Panc1 (cell line): ENCODE measurements around the gene TRAPPC2B. TPM values are rescaled to one million over a fixed set of nuclear protein-coding genes. Genes with fewer than 3 reads are reported as not detected.

Source experiments
- ATAC-seq: fragments of 200-7000 bp; cut with Tn5 transposase; 2 replicates; pipeline ENCODE4 v1.9.1; 2020; ENCODE audit warnings: mild to moderate bottlenecking, moderate library complexity
- Bru-seq: library from RNA; stranded (reverse); fragments of 400-500 nt; gene quantifications from one replicate; lab custom pipeline; 2021; lab: Mats Ljungman, UMichigan
- BruChase-seq, 2 experiments: library from RNA; stranded (reverse); fragments of 400-500 nt; gene quantifications; one replicate each; lab custom pipeline; 2021; lab: Mats Ljungman, UMichigan
- BruUV-seq: library from RNA; stranded (reverse); fragments of 400-500 nt; replicated peaks from 2 replicates; lab custom pipeline; 2021; lab: Mats Ljungman, UMichigan
- CTCF ChIA-PET: fragments of 300-600 bp; sonication (Branson Sonifier 250); formaldehyde crosslinking; loops from one replicate; lab custom pipeline; 2022; ENCODE audit warnings: antibody characterized with exemption; lab: Charles Lee
- POLR2A ChIA-PET: fragments of 300-600 bp; sonication (Branson Sonifier 250); formaldehyde crosslinking; loops from one replicate; lab custom pipeline; 2022; ENCODE audit warnings: antibody characterized with exemption; lab: Charles Lee
- DNase-seq: peaks from one replicate; pipeline ENCODE4 v3.0.0-alpha.2; 2010; ENCODE audit warnings: low read depth, low spot score
- H3K27ac ChIP-seq: 2 replicates; pipeline ENCODE4 v1.5.1; 2011; ENCODE audit warnings: mild to moderate bottlenecking, low read length, inconsistent platforms
- H3K27me3 ChIP-seq: fragments of 200-500 bp; sonication (Bioruptor generic); 2 replicates; pipeline ENCODE4 v1.6.0; 2014; ENCODE audit warnings: low read length, inconsistent platforms; ENCODE audit not compliant: control insufficient read depth, insufficient read depth
- H3K36me3 ChIP-seq: fragments of 200-500 bp; sonication (Bioruptor generic); 2 replicates; pipeline ENCODE4 v1.5.1; 2014; ENCODE audit warnings: inconsistent platforms, mild to moderate bottlenecking, low read length, moderate library complexity; ENCODE audit not compliant: control insufficient read depth, insufficient read depth
- H3K4me1 ChIP-seq: 2 replicates; pipeline ENCODE4 v1.5.1; 2011; ENCODE audit warnings: inconsistent platforms, mild to moderate bottlenecking, low read length, moderate library complexity; ENCODE audit not compliant: control insufficient read depth, insufficient read depth
- H3K4me3 ChIP-seq, 2 experiments: 2 replicates each; pipeline ENCODE4 v1.5.1; 2011 to 2012; ENCODE audit warnings: low read depth in 2 of 2, low read length in 2 of 2, mild to moderate bottlenecking in 2 of 2, inconsistent platforms in 1 of 2, moderate library complexity in 1 of 2
- H3K9me3 ChIP-seq: fragments of 200-500 bp; sonication (Bioruptor generic); 2 replicates; pipeline ENCODE4 v1.5.1; 2014; ENCODE audit warnings: low read depth, mild to moderate bottlenecking, inconsistent platforms, low read length, moderate library complexity; ENCODE audit not compliant: control insufficient read depth, insufficient read depth
- CTCF ChIP-seq: fragments of 450-650 bp; IDR thresholded peaks from 2 replicates; pipeline ENCODE4 v1.5.1; 2017; ENCODE audit warnings: mild to moderate bottlenecking
- POLR2AphosphoS5 ChIP-seq: IDR thresholded peaks from 2 replicates; pipeline ENCODE4 v1.6.1; 2012; ENCODE audit warnings: mild to moderate bottlenecking, low read depth, low read length, moderate library complexity
- REST ChIP-seq, 2 experiments: IDR thresholded peaks; 2 replicates each; pipeline ENCODE4 v1.6.1; 2011 to 2012; ENCODE audit warnings: low read depth in 2 of 2, control low read depth in 1 of 2, low read length in 1 of 2, mild to moderate bottlenecking in 1 of 2, moderate library complexity in 1 of 2; ENCODE audit not compliant: insufficient read depth in 1 of 2
- SIN3A ChIP-seq: IDR thresholded peaks from 2 replicates; pipeline ENCODE4 v1.6.1; 2012; ENCODE audit warnings: low read depth, mild to moderate bottlenecking, low read length, moderate library complexity, borderline replicate concordance; ENCODE audit not compliant: insufficient read depth
- TCF7L2 ChIP-seq: IDR thresholded peaks from 2 replicates; pipeline ENCODE4 v1.6.1; 2011; ENCODE audit warnings: mild to moderate bottlenecking, low read depth, low read length, inconsistent platforms
- in situ Hi-C: cut with HindIII; loops from 2 replicates; pipeline ENCODE4 v1.10.0; 2016; ENCODE audit warnings: low sequenced_read_pairs, low pct_unique_long_range_greater_than_20kb
- intact Hi-C: fragments of 100-400 bp; cut with micrococcal nuclease; formaldehyde crosslinking; loops from one replicate; pipeline ENCODE4 v1.10.0; 2022; ENCODE audit not compliant: unreplicated experiment
- long read RNA-seq: library from polyadenylated mRNA; unstranded; transcript quantifications from one replicate; pipeline ENCODE4 v2.0.0, GENCODE V29; 2021; ENCODE audit not compliant: unreplicated experiment
- polyA plus RNA-seq: library from polyadenylated mRNA; unstranded; fragments of >200 nt; gene quantifications from one replicate; pipeline ENCODE4 v1.2.1, GENCODE V29; 2012; ENCODE audit warnings: missing spikeins; ENCODE audit not compliant: insufficient read length
- total RNA-seq: library from RNA; stranded (reverse); gene quantifications from one replicate; pipeline ENCODE4 v1.2.1, GENCODE V29; 2021; ENCODE audit not compliant: unreplicated experiment

TRAPPC2B gene
- total RNA-seq (15.1 TPM), Bru-seq, nascent RNA (percentile 78 among the genes with signal in this experiment), BruChase-seq, experiment 1, labeled RNA remaining after a 2-hour chase (percentile 88 among the genes with signal in this experiment), BruChase-seq, experiment 2, labeled RNA remaining after a 6-hour chase (percentile 80 among the genes with signal in this experiment)
- polyA plus RNA-seq = 23.4 TPM
- long read RNA-seq, transcript TRAPPC2B-202 (1 exons, 1,743 nt) = minor isoform, 7 of 34 reads
- long read RNA-seq, transcript TRAPPC2B-201 (2 exons, 732 nt) = major isoform, 27 of 34 reads
- long read RNA-seq, partial matches to known transcripts = 0 of 34 reads
- long read RNA-seq, other reads (novel, unspliced or antisense) = 0 of 34 reads

- DNase-seq (peak; percentile 99), ATAC-seq (peak; percentile 98)
- Histone ChIP-seq H3K4me3 (peak within 1 kb of the TSS; percentile 80 to 81), H3K9me3 (no peaks in the 10 kb centered on the region; the same call in 1 of the 2 replicates), H3K27ac (peak within 1 kb of the TSS; percentile 97), H3K36me3 (no peaks in the 10 kb centered on the region), H3K4me1 (peaks cover 5% of the 10 kb centered on the region), H3K27me3 (no peaks in the 10 kb centered on the region)
- CTCF ChIA-PET = no interaction called here
- intact Hi-C loops (no loop called here), in situ Hi-C loops (no loop called here)
- POLR2A ChIA-PET = interaction anchor here (0.7 kb wide), 1 partner anchor 27 kb away, joined by 3 read pairs; the partner anchor contains the start of gene ZNF548
- no TSS peak for BruUV-seq
- TF ChIP-seq POLR2AphosphoS5 = peak; percentile 57; the same call in 1 of the 2 replicates
- no peak for TF ChIP-seq CTCF
Observed at GRCh38 chr19:57362997-57363687, at the start of gene TRAPPC2B, which contains the start of gene ZNF547. Gene TRAPPC2B, plus strand, starts transcription at chr19:57363551. Its CDS starts 1,283 bp downstream, at chr19:57364834. Gene ZNF547, plus strand, starts transcription at chr19:57363551. Its CDS starts 5,005 bp downstream, at chr19:57368556.

- in situ Hi-C loops = no loop called here
- Histone ChIP-seq H3K4me1 (no peaks in the 10 kb centered on the region), H3K4me3 (no peak overlapping the region), H3K9me3 (no peaks in the 10 kb centered on the region), H3K27me3 (peaks cover 3% of the 10 kb centered on the region; the same call in 1 of the 2 replicates), H3K27ac (no peak overlapping the region), H3K36me3 (no peaks in the 10 kb centered on the region)
- no TSS peak for BruUV-seq
- TF ChIP-seq SIN3A = no peak
- TF ChIP-seq CTCF = no peak
- no peak for TF ChIP-seq TCF7L2
- TF ChIP-seq REST (IDR thresholded peaks at IDR 0.05; ENCODE audit: insufficient read depth in 1 of 2, low read depth in 2 of 2, low read length in 1 of 2) = no peak
- no peak for TF ChIP-seq POLR2AphosphoS5
- DNase-seq (no peak), ATAC-seq (no peak)
- intact Hi-C loops = no loop called here
- ChIA-PET CTCF (no interaction called here), POLR2A (no interaction called here)
Observed at GRCh38 chr19:57314146-57314545, 49.2 kb upstream of the TRAPPC2B start.
